GM19455 (cell line): ENCODE data around the gene GSE1.
"Not testable (repeated sequence)": the region's sequence is repeated elsewhere in the genome, so short reads cannot be mapped to it uniquely, and the experiment has no call there.

ENCODE experiments used
- ATAC-seq: cut with Tn5 transposase; IDR thresholded peaks from one replicate; pipeline ENCODE4 v1.9.1; 2021; ENCODE audit not compliant: unreplicated experiment

GSE1 gene

GRCh38 chr16:85589688-85590505 lies 23.2 kb upstream of the GSE1 start:
- no peak for ATAC-seq

GRCh38 chr16:85590506-85590832 lies 22.7 kb upstream of the GSE1 start:
- ATAC-seq = no peak

DNA sequence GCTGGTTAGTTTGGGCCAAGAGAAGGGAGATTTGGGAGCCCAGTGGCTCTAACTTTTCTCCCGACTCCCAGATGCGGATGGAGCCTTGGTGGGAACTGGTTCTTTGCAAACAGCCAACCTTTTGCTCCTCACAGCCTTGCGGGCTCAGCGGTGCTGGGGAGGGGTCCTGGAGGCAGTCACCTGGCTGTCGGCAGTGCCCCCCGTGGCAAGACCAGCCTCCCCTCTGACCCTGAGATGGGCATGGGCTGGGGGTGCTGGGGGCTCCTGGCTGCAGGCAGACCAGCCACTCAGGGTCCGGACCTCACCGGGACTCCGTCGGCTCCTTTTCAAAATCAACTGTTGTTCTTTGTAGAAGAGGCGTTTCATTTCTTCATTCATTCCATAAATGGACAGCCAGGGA lies 21.7 kb upstream of the GSE1 start:
- ATAC-seq = no peak

- not testable (repeated sequence) for ATAC-seq
Measured at GRCh38 chr16:85592277-85592676, 20.8 kb upstream of the GSE1 start.

GRCh38 chr16:85592700-85593493 lies 20.2 kb upstream of the GSE1 start:
- ATAC-seq = no peak

- no peak for ATAC-seq
Measured at GRCh38 chr16:85593494-85594221, 19.5 kb upstream of the GSE1 start.

DNA sequence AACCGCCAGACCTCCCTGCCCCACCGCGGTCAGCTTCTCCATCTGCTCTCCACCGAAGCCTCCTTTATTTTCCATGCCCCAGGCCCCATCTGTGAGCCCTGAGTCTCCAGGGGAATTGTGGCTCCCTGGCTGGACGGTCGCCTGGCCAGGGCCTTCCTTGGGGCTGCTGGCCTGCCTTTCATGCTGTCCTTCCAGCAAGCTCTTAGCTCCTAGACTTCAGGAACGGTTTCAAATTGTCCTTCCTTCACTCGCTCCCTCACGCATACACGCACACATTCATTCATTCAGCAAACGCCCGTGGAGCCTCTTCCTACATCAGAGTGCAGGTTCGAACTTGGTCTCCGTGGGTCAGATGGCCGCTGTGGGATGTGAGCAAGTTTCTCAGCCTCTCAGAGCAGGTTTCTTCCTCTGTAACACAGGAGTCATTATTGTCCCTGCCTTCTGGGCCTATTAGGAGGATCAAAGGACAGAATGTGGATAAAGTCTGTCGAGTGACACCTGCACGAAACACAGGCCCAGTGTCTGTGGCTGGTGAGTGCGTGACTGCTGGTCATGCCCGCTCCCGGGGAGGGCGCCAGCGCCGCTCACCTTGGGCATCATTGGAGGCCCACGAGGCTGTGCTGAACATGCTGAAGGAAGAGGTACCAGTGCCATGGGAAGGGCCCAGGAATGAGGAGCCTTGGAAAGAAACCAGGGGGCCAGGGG lies 18.7 kb upstream of the GSE1 start:
- ATAC-seq = no peak

GRCh38 chr16:85594978-85595661 lies 18.0 kb upstream of the GSE1 start:
- ATAC-seq = no peak

DNA sequence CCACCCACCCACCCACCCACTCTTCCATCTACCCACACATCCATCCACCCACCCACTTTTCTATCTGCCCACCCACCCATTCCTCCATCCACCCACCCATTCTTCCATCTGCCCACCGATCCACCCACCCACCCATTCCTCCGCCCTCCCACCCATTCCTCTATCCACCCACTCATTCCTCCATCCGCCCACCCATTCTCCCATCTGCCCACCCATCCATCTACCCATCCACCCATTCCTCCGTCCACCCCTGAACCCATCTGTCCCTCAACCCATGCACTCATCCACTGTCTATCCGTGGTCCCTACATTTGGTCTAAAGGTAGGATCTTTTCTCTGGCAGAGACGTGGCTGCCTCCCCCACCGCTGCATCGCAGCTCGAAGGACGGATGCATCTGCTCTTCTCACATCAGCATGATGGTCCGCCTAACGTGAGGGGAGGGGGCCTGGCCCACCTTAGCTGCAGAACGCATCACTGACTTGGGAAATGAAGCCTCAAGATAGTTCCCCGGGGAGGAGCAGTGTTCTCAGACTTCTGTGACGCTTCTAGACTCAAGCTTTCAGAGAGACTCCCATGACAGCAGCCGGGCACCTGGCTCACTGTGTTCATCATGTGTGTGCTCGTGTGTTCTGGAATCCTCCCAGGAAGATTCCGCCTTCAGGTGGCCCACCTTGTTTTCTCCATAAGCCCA lies 17.2 kb upstream of the GSE1 start:
- ATAC-seq = no peak

DNA sequence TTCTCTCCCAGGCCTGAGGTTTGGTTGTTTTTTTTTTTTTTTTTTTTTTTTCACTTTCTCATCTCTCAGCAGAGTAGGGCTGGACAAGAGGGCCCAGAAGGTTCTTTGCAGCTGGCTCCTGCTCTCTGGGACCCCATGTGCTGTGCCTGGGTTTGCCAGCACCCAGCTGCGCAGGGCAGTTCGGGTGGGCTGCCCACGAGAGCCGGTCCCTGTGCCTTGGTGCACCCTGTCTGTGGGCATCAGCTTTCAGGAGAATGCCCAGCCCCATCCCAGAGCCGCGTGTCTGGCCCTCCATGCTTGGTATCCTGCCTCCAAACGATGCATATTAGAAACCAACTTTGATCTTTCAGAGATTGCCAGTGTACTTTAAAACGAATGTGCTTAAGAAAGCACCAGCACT lies 15.0 kb upstream of the GSE1 start:
- no peak for ATAC-seq

DNA sequence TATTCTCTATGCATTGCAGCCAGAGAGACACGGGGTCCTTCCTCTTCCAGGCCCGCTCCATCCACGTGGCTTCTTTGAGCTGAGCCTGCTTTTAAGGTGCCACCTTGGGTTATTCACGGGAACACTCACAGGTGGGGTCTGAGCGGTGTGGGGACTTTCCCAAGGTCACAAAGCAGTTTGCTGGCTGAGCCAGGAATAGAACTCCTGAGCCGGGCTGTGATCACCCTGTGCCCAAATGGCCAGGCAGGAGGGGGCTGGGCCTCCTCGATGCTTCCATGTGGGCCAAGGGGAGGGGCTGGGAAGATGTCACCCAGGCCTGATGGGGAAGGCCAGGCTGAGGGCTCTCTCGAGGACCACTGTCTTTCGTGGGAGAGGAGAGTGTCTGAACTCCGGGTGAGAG lies 13.0 kb upstream of the GSE1 start:
- ATAC-seq = no peak

DNA sequence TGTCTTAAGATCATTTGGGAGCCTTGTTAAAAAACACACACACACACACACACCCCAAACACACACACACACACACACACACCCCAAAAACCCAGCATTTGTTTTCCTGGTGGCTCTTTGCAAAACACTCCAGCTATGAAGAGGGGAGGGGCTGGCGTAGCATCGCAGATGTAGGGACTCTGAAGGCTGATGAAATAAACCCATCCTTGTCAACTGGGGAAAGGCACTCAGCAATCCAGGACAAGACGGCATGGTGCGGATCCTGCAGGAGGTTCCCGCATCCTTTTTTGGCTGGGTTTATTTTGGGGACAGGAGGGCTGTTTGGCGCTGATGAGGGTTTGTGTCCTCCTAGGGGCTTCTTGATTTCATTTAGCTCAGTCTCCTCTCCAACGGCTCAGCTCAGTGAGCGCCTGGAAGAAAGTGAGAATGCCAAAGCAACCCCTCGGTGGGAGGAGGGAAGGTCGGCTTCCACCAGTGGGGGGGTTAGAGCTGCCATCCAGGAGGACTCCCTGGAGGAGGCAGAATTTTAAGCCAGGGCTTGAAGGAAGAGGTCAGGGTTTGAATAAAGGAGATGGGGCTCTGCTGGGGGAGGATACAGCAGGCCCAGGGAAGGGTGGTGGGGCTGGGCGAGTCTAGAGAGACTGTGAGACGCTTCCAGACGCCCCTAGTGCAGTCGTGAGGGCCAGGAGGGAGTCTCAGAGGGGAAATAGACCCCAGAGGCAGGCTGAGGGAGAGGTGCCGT lies 12.4 kb upstream of the GSE1 start:
- ATAC-seq = no peak

- ATAC-seq = no peak
Measured at GRCh38 chr16:85601272-85601639, 11.9 kb upstream of the GSE1 start.

GRCh38 chr16:85601730-85602401 lies 11.3 kb upstream of the GSE1 start:
- no peak for ATAC-seq

DNA sequence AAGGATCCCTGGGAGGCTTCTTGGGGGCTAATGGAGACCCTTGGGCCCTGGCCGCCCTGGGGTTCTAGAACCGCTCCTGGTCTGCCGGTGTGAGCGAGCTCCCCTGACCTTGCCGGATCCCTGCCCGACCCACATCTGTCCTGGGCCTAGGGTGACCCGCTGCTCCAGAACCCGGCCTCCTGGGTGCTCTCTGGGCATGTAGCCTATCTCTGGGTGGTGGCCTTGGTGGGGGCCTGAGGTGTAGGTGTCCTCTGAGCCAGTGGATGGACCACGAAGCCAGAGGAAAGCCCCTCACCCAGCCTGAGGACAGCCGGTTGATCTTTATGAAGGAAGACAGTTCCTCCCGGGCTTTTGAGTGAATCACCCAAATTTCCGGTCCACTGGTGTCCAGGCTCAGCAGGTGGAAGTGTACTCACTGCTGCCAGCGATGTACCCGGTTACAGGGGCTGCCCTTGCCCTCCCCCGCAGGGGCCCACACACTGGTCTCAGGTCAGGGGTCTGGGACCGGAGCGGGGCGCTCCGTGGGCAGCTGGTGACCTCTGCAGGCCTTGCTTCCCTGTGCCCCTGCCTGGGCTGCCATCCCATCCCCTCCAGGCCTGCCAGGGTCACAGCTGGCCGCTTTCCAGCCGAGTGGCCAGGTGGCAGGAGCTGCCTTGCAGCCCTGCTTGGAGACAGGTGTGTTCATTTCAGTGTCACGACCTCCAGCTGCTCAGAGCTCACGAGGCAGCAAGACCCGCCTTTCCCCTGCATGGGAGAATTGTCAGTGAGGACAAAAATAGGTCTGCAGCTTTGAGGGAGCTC lies 10.5 kb upstream of the GSE1 start:
- no peak for ATAC-seq

DNA sequence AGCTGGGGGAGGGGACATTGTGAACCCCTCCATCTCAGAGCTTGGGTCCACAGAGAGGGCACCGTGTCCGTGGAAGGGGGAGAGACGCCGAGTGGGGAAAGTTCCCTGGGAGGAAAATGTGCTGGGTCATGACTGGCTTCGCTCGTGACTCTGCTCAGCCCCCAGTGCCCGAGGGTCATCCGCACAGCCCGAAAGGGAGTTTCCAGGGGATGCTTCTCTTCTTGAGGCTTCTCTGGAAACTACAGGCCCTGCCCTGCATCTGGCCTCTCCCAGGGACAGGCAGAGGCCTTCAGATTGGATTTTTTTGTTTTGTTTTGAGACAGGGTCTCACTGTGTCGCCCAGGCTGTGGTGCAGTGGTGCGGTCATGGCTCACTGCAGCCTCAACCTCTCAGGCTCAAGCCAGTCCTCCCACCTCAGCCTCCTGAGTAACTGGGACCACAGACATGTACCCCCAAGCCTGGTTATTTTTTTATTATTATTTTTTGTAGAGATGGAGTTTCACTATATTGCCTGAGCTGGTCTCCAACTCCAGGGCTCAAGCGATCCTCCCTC lies 9.8 kb upstream of the GSE1 start:
- ATAC-seq = no peak

DNA sequence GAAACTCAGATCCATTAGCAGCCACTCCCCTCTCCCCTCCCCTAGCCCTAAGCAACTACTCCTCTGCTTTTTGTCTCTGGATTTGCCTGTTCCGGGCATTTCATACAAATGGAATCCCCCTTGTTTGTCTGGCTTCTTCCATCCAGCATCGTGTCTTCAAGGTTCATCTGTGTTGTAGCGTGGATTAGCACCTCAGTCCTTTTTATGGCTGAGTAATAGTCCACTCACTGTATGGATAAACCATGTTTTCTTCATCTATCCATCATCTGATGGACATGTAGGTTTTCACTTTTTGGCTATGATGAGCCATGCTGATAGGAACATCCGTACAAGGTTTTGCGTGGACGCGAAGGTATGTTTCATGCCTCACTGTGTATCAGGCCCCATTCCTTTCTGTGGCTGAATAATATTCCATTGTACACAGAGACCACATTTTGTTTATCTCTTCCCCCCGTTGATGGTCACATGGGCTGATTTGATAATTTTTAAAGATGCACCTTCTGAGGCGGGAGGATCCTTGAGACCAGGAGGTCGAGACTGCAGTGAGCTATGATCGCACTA lies 8.9 kb upstream of the GSE1 start:
- no peak for ATAC-seq
